Mucosa of rectum (tissue), 2 donors: ENCODE results near the gene PPP5C.

ENCODE experiments used
- H3K27ac ChIP-seq, 2 donors: one replicate each; pipeline ENCODE4 v1.7.0; 2013; ENCODE audit warnings: inconsistent platforms in 2 of 2, low read depth in 2 of 2, low read length in 2 of 2
- H3K27me3 ChIP-seq, 2 donors: one replicate each; pipeline ENCODE4 v1.7.0; 2013; ENCODE audit warnings: low read length in 2 of 2; ENCODE audit not compliant: control insufficient read depth in 2 of 2, insufficient read depth in 2 of 2
- H3K36me3 ChIP-seq, 2 donors: one replicate each; pipeline ENCODE4 v1.7.0; 2013; ENCODE audit warnings: low read length in 2 of 2; ENCODE audit not compliant: control insufficient read depth in 2 of 2, insufficient read depth in 2 of 2
- H3K4me1 ChIP-seq, 2 donors: one replicate each; pipeline ENCODE4 v1.7.0; 2013; ENCODE audit warnings: low read length in 2 of 2, mild to moderate bottlenecking in 1 of 2; ENCODE audit not compliant: control insufficient read depth in 2 of 2, insufficient read depth in 2 of 2
- H3K4me3 ChIP-seq, 2 donors: one replicate each; pipeline ENCODE4 v1.7.0; 2013; ENCODE audit warnings: low read length in 2 of 2
- H3K9ac ChIP-seq, 2 donors: one replicate each; pipeline ENCODE4 v1.7.0; 2013; ENCODE audit warnings: low read length in 2 of 2, low read depth in 1 of 2, mild to moderate bottlenecking in 1 of 2
- H3K9me3 ChIP-seq, 2 donors: one replicate each; pipeline ENCODE4 v1.7.0; 2013; ENCODE audit warnings: low read length in 2 of 2; ENCODE audit not compliant: control insufficient read depth in 2 of 2
- donor health status: healthy.
- donor health status: Normal muscosa, but diverticular disease.

PPP5C gene

GRCh38 chr19:46328079-46328478 lies 18.8 kb upstream of the PPP5C start:
- Histone ChIP-seq H3K27me3 (no peaks in the 10 kb centered on the region), H3K4me3 (no peak overlapping the region), H3K27ac (no peak overlapping the region), H3K9ac (no peak overlapping the region), H3K9me3 (peaks cover 5 to 12% of the 10 kb centered on the region in 2 donors), H3K36me3 (peaks cover 3% of the 10 kb centered on the region in 2 donors), H3K4me1 (no peaks in the 10 kb centered on the region)

GRCh38 chr19:46330319-46330918 lies 16.5 kb upstream of the PPP5C start:
- Histone ChIP-seq H3K4me1 (no peaks in the 10 kb centered on the region), H3K27ac (no peak overlapping the region), H3K4me3 (no peak overlapping the region), H3K9me3 (peaks cover 5 to 12% of the 10 kb centered on the region in 2 donors), H3K36me3 (peaks cover 3% of the 10 kb centered on the region in 2 donors), H3K27me3 (no peaks in the 10 kb centered on the region), H3K9ac (no peak overlapping the region)

GRCh38 chr19:46337487-46337886 lies 9.4 kb upstream of the PPP5C start:
- Histone ChIP-seq H3K4me1 (no peaks in the 10 kb centered on the region), H3K4me3 (no peak overlapping the region), H3K27me3 (no peaks in the 10 kb centered on the region), H3K9me3 (no peaks in the 10 kb centered on the region), H3K9ac (no peak overlapping the region), H3K36me3 (no peaks in the 10 kb centered on the region), H3K27ac (no peak overlapping the region)

- no peak overlapping the region for H3K27ac ChIP-seq
- H3K36me3 ChIP-seq: no peaks in the 10 kb centered on the region
- no peaks in the 10 kb centered on the region for H3K27me3 ChIP-seq
- no peak overlapping the region for H3K9ac ChIP-seq
- no peaks in the 10 kb centered on the region for H3K4me1 ChIP-seq
- no peaks in the 10 kb centered on the region for H3K9me3 ChIP-seq
- H3K4me3 ChIP-seq: no peak overlapping the region
These were observed 7.4 kb upstream of the PPP5C start for GRCh38 chr19:46339446-46339845.

GRCh38 chr19:46340051-46340659 lies 6.7 kb upstream of the PPP5C start:
- Histone ChIP-seq H3K9me3 (no peaks in the 10 kb centered on the region), H3K4me1 (no peaks in the 10 kb centered on the region), H3K27me3 (no peaks in the 10 kb centered on the region), H3K27ac (no peak overlapping the region), H3K9ac (no peak overlapping the region), H3K4me3 (no peak overlapping the region), H3K36me3 (no peaks in the 10 kb centered on the region)

- Histone ChIP-seq H3K4me3 (no peak overlapping the region), H3K27me3 (no peaks in the 10 kb centered on the region), H3K9me3 (no peaks in the 10 kb centered on the region), H3K9ac (no peak overlapping the region), H3K4me1 (peaks cover 5% of the 10 kb centered on the region in 2 donors), H3K27ac (no peak overlapping the region), H3K36me3 (no peaks in the 10 kb centered on the region)
These were observed 5.0 kb upstream of the PPP5C start for GRCh38 chr19:46341937-46342336.

GRCh38 chr19:46344363-46344762 lies 2.5 kb upstream of the PPP5C start:
- no peak overlapping the region for H3K27ac ChIP-seq
- H3K9me3 ChIP-seq: no peaks in the 10 kb centered on the region
- no peak overlapping the region for H3K9ac ChIP-seq
- H3K4me3 ChIP-seq: no peak overlapping the region
- peaks cover 12 to 21% of the 10 kb centered on the region in 2 donors for H3K4me1 ChIP-seq
- no peaks in the 10 kb centered on the region for H3K27me3 ChIP-seq
- no peaks in the 10 kb centered on the region for H3K36me3 ChIP-seq

GRCh38 chr19:46345157-46345556 lies 1.7 kb upstream of the PPP5C start:
- Histone ChIP-seq H3K27ac (no peak overlapping the region), H3K9me3 (no peaks in the 10 kb centered on the region)

GRCh38 chr19:46347572-46347883 lies 641 bp downstream of the PPP5C start:
- Histone ChIP-seq H3K27ac (peak overlapping the region; percentile 87 to 91), H3K9ac (peak overlapping the region; percentile 94 to 97), H3K4me3 (peak overlapping the region; percentile 87 to 97), H3K4me1 (peaks cover 37 to 45% of the 10 kb centered on the region in 2 donors), H3K9me3 (no peaks in the 10 kb centered on the region), H3K36me3 (peaks cover 0 to 3% of the 10 kb centered on the region in 2 donors), H3K27me3 (no peaks in the 10 kb centered on the region)

More at GRCh38 chr19:46345157-46345556, 1.7 kb upstream of the PPP5C start:
- Histone ChIP-seq H3K36me3 (no peaks in the 10 kb centered on the region), H3K4me3 (no peak overlapping the region), H3K27me3 (no peaks in the 10 kb centered on the region), H3K4me1 (peaks cover 19 to 28% of the 10 kb centered on the region in 2 donors), H3K9ac (no peak overlapping the region)

- no peaks in the 10 kb centered on the region for H3K27me3 ChIP-seq
- peaks cover 0 to 3% of the 10 kb centered on the region in 2 donors for H3K36me3 ChIP-seq
- no peak overlapping the region for H3K27ac ChIP-seq
- peak overlapping the region; percentile 37 to 87 for H3K4me3 ChIP-seq
- no peak overlapping the region for H3K9ac ChIP-seq
- H3K9me3 ChIP-seq: no peaks in the 10 kb centered on the region
- H3K4me1 ChIP-seq: peaks cover 37 to 45% of the 10 kb centered on the region in 2 donors
These were observed 1.1 kb downstream of the PPP5C start for GRCh38 chr19:46347985-46348384.
